ENCODE results near the gene TEX48. TPM values are rescaled to one million over a fixed set of nuclear protein-coding genes. Genes with fewer than 3 reads are reported as not detected.

Gene TEX48
- total and polyA plus RNA-seq, 11 donors, result not detected

GRCh38 chr9:114717908-114718486 lies 36.0 kb upstream of the TEX48 start:
- intact Hi-C loops (cut with DNase I), result no loop called here
- Histone ChIP-seq H3K27me3 (peaks cover 0 to 40% (median 5%) of the 10 kb centered on the region in 9 donors), H3K36me3 (no peaks in the 10 kb centered on the region), H3K4me3 (no peak overlapping the region), H3K27ac (no peak overlapping the region), H3K4me1 (no peaks in the 10 kb centered on the region), H3K9me3 (peaks cover 0 to 4% (median 0%) of the 10 kb centered on the region in 12 donors)
- 75 to 79% (median 78%) methylated on average over 3 of the region's 3 CpGs for WGBS, 4 donors
- ATAC-seq, result no peak
- DNase-seq, result no peak
- TF ChIP-seq, protein P1, sequence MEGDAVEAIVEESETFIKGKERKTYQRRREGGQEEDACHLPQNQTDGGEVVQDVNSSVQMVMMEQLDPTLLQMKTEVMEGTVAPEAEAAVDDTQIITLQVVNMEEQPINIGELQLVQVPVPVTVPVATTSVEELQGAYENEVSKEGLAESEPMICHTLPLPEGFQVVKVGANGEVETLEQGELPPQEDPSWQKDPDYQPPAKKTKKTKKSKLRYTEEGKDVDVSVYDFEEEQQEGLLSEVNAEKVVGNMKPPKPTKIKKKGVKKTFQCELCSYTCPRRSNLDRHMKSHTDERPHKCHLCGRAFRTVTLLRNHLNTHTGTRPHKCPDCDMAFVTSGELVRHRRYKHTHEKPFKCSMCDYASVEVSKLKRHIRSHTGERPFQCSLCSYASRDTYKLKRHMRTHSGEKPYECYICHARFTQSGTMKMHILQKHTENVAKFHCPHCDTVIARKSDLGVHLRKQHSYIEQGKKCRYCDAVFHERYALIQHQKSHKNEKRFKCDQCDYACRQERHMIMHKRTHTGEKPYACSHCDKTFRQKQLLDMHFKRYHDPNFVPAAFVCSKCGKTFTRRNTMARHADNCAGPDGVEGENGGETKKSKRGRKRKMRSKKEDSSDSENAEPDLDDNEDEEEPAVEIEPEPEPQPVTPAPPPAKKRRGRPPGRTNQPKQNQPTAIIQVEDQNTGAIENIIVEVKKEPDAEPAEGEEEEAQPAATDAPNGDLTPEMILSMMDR (IDR thresholded peaks at IDR 0.05), result no peak
- TF ChIP-seq POLR2A (IDR thresholded peaks at IDR 0.05), result no peak

DNA sequence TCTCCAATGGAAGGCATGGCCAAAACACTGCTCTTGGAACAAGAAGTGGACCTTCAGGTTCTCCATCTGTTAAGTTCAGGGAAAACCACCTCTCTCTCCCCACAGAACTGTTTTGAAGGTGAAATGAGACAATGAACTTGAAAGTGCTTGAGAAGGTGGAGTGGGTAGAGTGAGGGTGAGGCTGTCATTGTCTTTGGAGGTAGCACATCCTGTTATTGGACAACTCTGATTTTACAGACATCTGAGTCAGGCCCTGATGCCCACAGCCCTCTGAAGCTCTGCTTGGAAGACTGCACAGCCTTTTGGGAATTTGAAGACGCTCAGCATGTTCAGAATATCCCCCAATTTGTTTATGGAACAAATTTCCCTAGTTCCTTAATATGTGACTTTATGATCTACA lies 27.6 kb upstream of the TEX48 start:
- Histone ChIP-seq H3K27me3 (peaks cover 0 to 10% (median 0%) of the 10 kb centered on the region in 9 donors), H3K4me1 (no peaks in the 10 kb centered on the region), H3K4me3 (no peak overlapping the region), H3K36me3 (no peaks in the 10 kb centered on the region), H3K9me3 (no peaks in the 10 kb centered on the region), H3K27ac (no peak overlapping the region)
- intact Hi-C loops (cut with DNase I), result no loop called here
- no peak for ATAC-seq
- 45 to 72% (median 55%) methylated on average over 1 of the region's 1 CpG for WGBS, 4 donors
- DNase-seq, result no peak
- TF ChIP-seq POLR2A (IDR thresholded peaks at IDR 0.05), result no peak
- TF ChIP-seq, protein P1 (IDR thresholded peaks at IDR 0.05), result no peak

DNA sequence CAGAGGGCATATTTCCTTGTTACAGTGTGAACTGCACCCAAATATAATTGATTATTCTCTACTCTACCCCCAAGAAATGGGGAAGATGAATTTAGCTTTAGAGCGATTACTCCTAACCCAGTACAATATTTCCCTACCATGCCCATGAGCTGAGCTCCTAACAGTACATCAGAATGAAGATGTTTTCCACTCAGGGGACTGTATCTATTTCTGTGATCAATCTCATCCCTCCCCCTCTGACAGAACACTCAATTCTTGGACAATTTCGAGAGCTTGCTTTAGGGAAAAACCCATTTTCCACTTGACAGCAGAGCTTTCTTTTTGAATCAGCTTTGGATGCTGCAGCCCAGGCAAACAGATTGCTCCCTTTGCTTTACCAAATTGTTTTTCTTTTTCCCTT lies 24.7 kb upstream of the TEX48 start:
- ATAC-seq (no peak), DNase-seq (no peak)
- Histone ChIP-seq H3K4me1 (no peaks in the 10 kb centered on the region), H3K27me3 (peaks cover 0 to 10% (median 0%) of the 10 kb centered on the region in 9 donors), H3K4me3 (no peak overlapping the region), H3K36me3 (no peaks in the 10 kb centered on the region), H3K27ac (no peak overlapping the region), H3K9me3 (no peaks in the 10 kb centered on the region)
- TF ChIP-seq, protein P1 (IDR thresholded peaks at IDR 0.05), result no peak
- no peak for TF ChIP-seq POLR2A (IDR thresholded peaks at IDR 0.05)
- 74 to 87% (median 76%) methylated on average over 2 of the region's 2 CpGs for WGBS, 4 donors
- intact Hi-C loops (cut with DNase I), result no loop called here

DNA sequence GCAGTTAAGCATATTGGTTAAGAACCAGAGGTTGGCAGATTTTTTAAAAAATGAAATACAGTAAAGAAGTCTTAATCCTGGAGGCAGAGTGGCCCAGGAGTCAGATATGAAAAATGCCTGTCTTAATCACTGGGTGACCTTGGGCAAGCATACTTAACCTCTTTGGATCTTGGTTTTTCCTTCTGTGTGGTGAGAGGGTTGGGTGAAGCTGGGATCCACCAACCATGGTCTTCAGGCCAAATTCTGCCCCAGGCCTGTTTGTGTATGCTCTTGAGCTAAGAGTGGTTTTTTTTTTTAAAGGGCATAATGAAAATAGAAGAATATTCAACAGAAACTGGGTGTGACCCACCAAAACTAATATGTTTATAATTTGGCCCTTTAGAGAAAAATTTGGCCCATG lies 20.0 kb upstream of the TEX48 start:
- DNase-seq, result no peak
- H3K4me3 ChIP-seq, result no peak overlapping the region
- TF ChIP-seq, protein P1 (IDR thresholded peaks at IDR 0.05), result no peak
- TF ChIP-seq POLR2A (IDR thresholded peaks at IDR 0.05), result no peak
- H3K4me1 ChIP-seq, result peaks cover 0 to 6% (median 0%) of the 10 kb centered on the region in 12 donors
- no peaks in the 10 kb centered on the region for H3K36me3 ChIP-seq
- no peak for ATAC-seq
- intact Hi-C loops (cut with DNase I), result no loop called here
- H3K9me3 ChIP-seq, result no peaks in the 10 kb centered on the region
- no peak overlapping the region for H3K27ac ChIP-seq
- H3K27me3 ChIP-seq, result no peaks in the 10 kb centered on the region
